HFFc6 (cell line): ENCODE measurements around the gene NUMB. TPM values are rescaled to one million over a fixed set of nuclear protein-coding genes. Genes with fewer than 3 reads are reported as not detected.

Source experiments
- DNase-seq: peaks from one replicate; pipeline ENCODE4 v3.0.0-alpha.2; 2018
- H3K27ac Mint-ChIP-seq: 2 replicates; pipeline ENCODE4 v1.8.0; 2020; ENCODE audit warnings: mild to moderate bottlenecking, mixed read lengths
- H3K27me3 Mint-ChIP-seq: 2 replicates; pipeline ENCODE4 v1.8.0; 2021; ENCODE audit warnings: mild to moderate bottlenecking, moderate library complexity, mixed read lengths; ENCODE audit not compliant: insufficient read depth
- H3K36me3 Mint-ChIP-seq: 2 replicates; pipeline ENCODE4 v1.8.0; 2021; ENCODE audit warnings: low read depth, mixed read lengths
- H3K4me1 Mint-ChIP-seq: 2 replicates; pipeline ENCODE4 v1.8.0; 2020; ENCODE audit warnings: low read depth, mixed read lengths
- H3K4me3 Mint-ChIP-seq: 2 replicates; pipeline ENCODE4 v1.8.0; 2020; ENCODE audit warnings: mild to moderate bottlenecking, moderate library complexity, mixed read lengths
- H3K9me3 Mint-ChIP-seq: 2 replicates; pipeline ENCODE4 v1.8.0; 2020; ENCODE audit warnings: mild to moderate bottlenecking, mixed read lengths
- CTCF ChIP-seq: fragments of 200-600 bp; sonication (generic); IDR thresholded peaks from 2 replicates; pipeline ENCODE4 v1.5.0; 2021; ENCODE audit warnings: antibody characterized with exemption, mild to moderate bottlenecking
- total RNA-seq, 6 experiments: library from RNA; stranded (reverse); fragmentation: NEBNext Ultra II Directional; extraction: Animal tissue kit (Norgen Biotek cat#: 25700); gene quantifications; 2 replicates in 1 of 6; 3 replicates in 5 of 6; pipeline ENCODE4 v1.2.3, GENCODE V29; 2021

NUMB gene
- total RNA-seq, 6 experiments from 2014 or later: 60.1 to 80.8 (median 71.4) TPM

GRCh38 chr14:73234586-73235394 is 223.6 kb downstream of the NUMB start:
- H3K9me3 Mint-ChIP-seq: no peaks in the 10 kb centered on the region
- DNase-seq: no peak
- H3K4me3 Mint-ChIP-seq: no peak overlapping the region
- H3K27me3 Mint-ChIP-seq: peaks cover 49% of the 10 kb centered on the region
- H3K27ac Mint-ChIP-seq: no peak overlapping the region
- TF ChIP-seq CTCF: no peak
- H3K36me3 Mint-ChIP-seq: no peaks in the 10 kb centered on the region
- H3K4me1 Mint-ChIP-seq: peaks cover 21% of the 10 kb centered on the region

- peaks cover 47% of the 10 kb centered on the region for H3K27me3 Mint-ChIP-seq
- DNase-seq: no peak
- peaks cover 17% of the 10 kb centered on the region for H3K4me1 Mint-ChIP-seq
- H3K36me3 Mint-ChIP-seq: no peaks in the 10 kb centered on the region
- no peak overlapping the region for H3K27ac Mint-ChIP-seq
- no peak for TF ChIP-seq CTCF
- H3K9me3 Mint-ChIP-seq: no peaks in the 10 kb centered on the region
- H3K4me3 Mint-ChIP-seq: no peak overlapping the region
These were observed 224.3 kb downstream of the NUMB start for GRCh38 chr14:73234029-73234428.

- H3K27me3 Mint-ChIP-seq: peaks cover 43% of the 10 kb centered on the region
- TF ChIP-seq CTCF: no peak
- no peaks in the 10 kb centered on the region for H3K36me3 Mint-ChIP-seq
- H3K27ac Mint-ChIP-seq: no peak overlapping the region
- DNase-seq: no peak
- H3K4me3 Mint-ChIP-seq: no peak overlapping the region
- H3K9me3 Mint-ChIP-seq: no peaks in the 10 kb centered on the region
- H3K4me1 Mint-ChIP-seq: peaks cover 17% of the 10 kb centered on the region
These were observed 224.8 kb downstream of the NUMB start for GRCh38 chr14:73233564-73233963.

GRCh38 chr14:73232984-73233383 is 225.4 kb downstream of the NUMB start:
- Mint-ChIP-seq H3K4me3 (no peak overlapping the region), H3K27ac (no peak overlapping the region), H3K4me1 (peaks cover 18% of the 10 kb centered on the region), H3K36me3 (no peaks in the 10 kb centered on the region), H3K27me3 (peaks cover 42% of the 10 kb centered on the region), H3K9me3 (no peaks in the 10 kb centered on the region)
- TF ChIP-seq CTCF: no peak
- DNase-seq: no peak

- peak; percentile 66 for TF ChIP-seq CTCF
- Mint-ChIP-seq H3K4me1 (peaks cover 21% of the 10 kb centered on the region), H3K4me3 (no peak overlapping the region), H3K27ac (no peak overlapping the region), H3K36me3 (no peaks in the 10 kb centered on the region), H3K9me3 (no peaks in the 10 kb centered on the region), H3K27me3 (peaks cover 41% of the 10 kb centered on the region)
- no peak for DNase-seq
These were observed 226.1 kb downstream of the NUMB start for GRCh38 chr14:73231981-73232851.
